ENCODE data around the gene PRSS27.

DNA sequence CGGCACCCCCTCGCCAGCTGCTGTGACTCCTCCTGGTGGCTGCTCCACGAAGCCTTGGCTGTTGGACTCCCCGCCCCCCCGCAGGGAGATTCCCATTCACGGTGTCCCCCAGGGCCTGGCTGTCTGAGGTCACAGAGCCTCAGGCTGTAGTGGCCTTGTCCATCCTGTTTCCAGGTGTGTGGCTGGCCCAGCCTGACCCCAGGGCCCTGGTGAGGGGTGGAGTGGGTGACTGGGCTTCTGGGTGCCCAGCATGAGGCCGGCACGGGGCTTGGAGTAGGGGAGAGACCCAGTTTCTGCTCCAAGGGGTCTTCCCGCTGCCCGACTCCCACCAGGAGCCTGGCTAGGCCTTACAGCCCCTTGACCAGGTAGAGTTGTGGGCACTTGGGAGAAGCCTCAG, 10.4 kb downstream of the PRSS27 start:
- TF ChIP-seq, protein P1, sequence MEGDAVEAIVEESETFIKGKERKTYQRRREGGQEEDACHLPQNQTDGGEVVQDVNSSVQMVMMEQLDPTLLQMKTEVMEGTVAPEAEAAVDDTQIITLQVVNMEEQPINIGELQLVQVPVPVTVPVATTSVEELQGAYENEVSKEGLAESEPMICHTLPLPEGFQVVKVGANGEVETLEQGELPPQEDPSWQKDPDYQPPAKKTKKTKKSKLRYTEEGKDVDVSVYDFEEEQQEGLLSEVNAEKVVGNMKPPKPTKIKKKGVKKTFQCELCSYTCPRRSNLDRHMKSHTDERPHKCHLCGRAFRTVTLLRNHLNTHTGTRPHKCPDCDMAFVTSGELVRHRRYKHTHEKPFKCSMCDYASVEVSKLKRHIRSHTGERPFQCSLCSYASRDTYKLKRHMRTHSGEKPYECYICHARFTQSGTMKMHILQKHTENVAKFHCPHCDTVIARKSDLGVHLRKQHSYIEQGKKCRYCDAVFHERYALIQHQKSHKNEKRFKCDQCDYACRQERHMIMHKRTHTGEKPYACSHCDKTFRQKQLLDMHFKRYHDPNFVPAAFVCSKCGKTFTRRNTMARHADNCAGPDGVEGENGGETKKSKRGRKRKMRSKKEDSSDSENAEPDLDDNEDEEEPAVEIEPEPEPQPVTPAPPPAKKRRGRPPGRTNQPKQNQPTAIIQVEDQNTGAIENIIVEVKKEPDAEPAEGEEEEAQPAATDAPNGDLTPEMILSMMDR (IDR thresholded peaks at IDR 0.05) = no peak
- TF ChIP-seq ZFX (IDR thresholded peaks at IDR 0.05; ENCODE audit: borderline replicate concordance) = no peak

Measured in 22Rv1 (cell line).